GM12878 (cell line): ENCODE measurements around the gene IQCK. TPM values are rescaled to one million over a fixed set of nuclear protein-coding genes. Genes with fewer than 3 reads are reported as not detected.
A peak's percentile ranks its signal among the peaks of the same experiment; 100 is the strongest.

Experiments used
- ATAC-seq: fragments of 200-7000 bp; cut with Tn5 transposase; 3 replicates; pipeline ENCODE4 v1.9.1; 2020; ENCODE audit warnings: mild to moderate bottlenecking, moderate library complexity
- BruUV-seq: library from RNA; stranded (reverse); fragments of 400-500 nt; replicated peaks from 2 replicates; lab custom pipeline; 2021; lab: Mats Ljungman, UMichigan
- CTCF ChIA-PET: fragments of 300-600 bp; sonication (Branson Sonifier 250); formaldehyde crosslinking; extraction: SDS; loops from one replicate; lab custom pipeline; 2021; ENCODE audit warnings: inconsistent platforms; lab: Yijun Ruan, JAX
- POLR2A ChIA-PET: fragments of 350-600 bp; formaldehyde crosslinking; extraction: SDS; loops from one replicate; lab custom pipeline; 2021; ENCODE audit warnings: inconsistent platforms; lab: Charles Lee
- RAD21 ChIA-PET: fragments of 300-600 bp; sonication (Branson Sonifier 250); formaldehyde crosslinking; loops from one replicate; lab custom pipeline; 2023; ENCODE audit warnings: antibody characterized with exemption; ENCODE audit not compliant: unreplicated experiment; lab: Charles Lee
- SMC1A ChIA-PET: fragments of 300-600 bp; sonication (Branson Sonifier 250); formaldehyde crosslinking; loops from one replicate; lab custom pipeline; 2023; ENCODE audit not compliant: unreplicated experiment, uncharacterized antibody; lab: Charles Lee
- DNase-seq: peaks from one replicate; pipeline ENCODE4 v3.0.0-alpha.2; 2011; ENCODE audit warnings: low read depth, low spot score
- FAIRE-seq: peaks from 3 replicates; lab custom pipeline; 2011; peaks lifted over from hg19 to GRCh38; lab: Jason Lieb, UNC
- H2AFZ ChIP-seq: 2 replicates; pipeline ENCODE4 v1.6.0; 2011; ENCODE audit warnings: low read depth, low read length, control low read depth; ENCODE audit not compliant: control insufficient read depth
- H3K27ac ChIP-seq: 2 replicates; pipeline ENCODE4 v1.5.1; 2011; ENCODE audit warnings: control low read depth; ENCODE audit not compliant: control insufficient read depth, insufficient read depth
- H3K27me3 ChIP-seq, 2 experiments: replicated peaks in 1 of 2; 2 replicates each; pipeline versions ENCODE4 v1.6.0 to v1.6.1; 2011; ENCODE audit warnings: low read length in 1 of 2; ENCODE audit not compliant: control insufficient read depth in 2 of 2, insufficient read depth in 2 of 2
- H3K36me3 ChIP-seq, 2 experiments: 2 replicates each; pipeline ENCODE4 v1.5.1; 2011; ENCODE audit warnings: low read length in 1 of 2; ENCODE audit not compliant: control insufficient read depth in 2 of 2, insufficient read depth in 2 of 2
- H3K4me1 ChIP-seq: 2 replicates; pipeline ENCODE4 v1.6.1; 2011; ENCODE audit warnings: mild to moderate bottlenecking, low read length, moderate library complexity, mixed read lengths; ENCODE audit not compliant: control insufficient read depth, insufficient read depth
- H3K4me2 ChIP-seq: 2 replicates; pipeline ENCODE4 v1.6.0; 2011; ENCODE audit warnings: control low read depth; ENCODE audit not compliant: control insufficient read depth, insufficient read depth
- H3K4me3 ChIP-seq: fragments of 200-600 bp; sonication (generic); 2 replicates; pipeline ENCODE4 v1.5.1; 2016
- H3K79me2 ChIP-seq: 2 replicates; pipeline ENCODE4 v1.6.0; 2011; ENCODE audit warnings: low read length; ENCODE audit not compliant: control insufficient read depth, insufficient read depth
- H3K9ac ChIP-seq: 2 replicates; pipeline ENCODE4 v1.8.0; 2011; ENCODE audit warnings: low read length, control low read depth, mixed read lengths; ENCODE audit not compliant: control insufficient read depth, insufficient read depth
- H3K9me3 ChIP-seq: replicated peaks from 3 replicates; pipeline ENCODE4 v1.5.1; 2011; ENCODE audit warnings: mild to moderate bottlenecking, low read length; ENCODE audit not compliant: control insufficient read depth, insufficient read depth
- H4K20me1 ChIP-seq: 2 replicates; pipeline ENCODE4 v1.6.0; 2011; ENCODE audit not compliant: control insufficient read depth, insufficient read depth
- NBN ChIP-seq: fragments of 450-650 bp; IDR thresholded peaks from 2 replicates; pipeline ENCODE4 v1.6.1; 2016
- POLR2A ChIP-seq: IDR thresholded peaks from 2 replicates; pipeline ENCODE4 v1.6.1; 2011; ENCODE audit warnings: low read depth, mild to moderate bottlenecking, low read length
- SMAD5 ChIP-seq: IDR thresholded peaks from 2 replicates; pipeline ENCODE4 v1.6.1; 2016; ENCODE audit warnings: antibody characterized with exemption, low read depth
- TAF1 ChIP-seq: IDR thresholded peaks from 2 replicates; pipeline ENCODE4 v1.6.1; 2011; ENCODE audit warnings: mild to moderate bottlenecking, low read depth, low read length, borderline replicate concordance
- WGBS: methylation state at CpG from one replicate; pipeline ENCODE4 v1.1.6; 2016; ENCODE audit warnings: low lambda C conversion rate; ENCODE audit not compliant: insufficient replicate concordance, insufficient coverage; ENCODE audit errors: missing lambda C conversion rate; 5-methylcytosine and 5-hydroxymethylcytosine counted together
- in situ Hi-C: fragments of 300-500 bp; cut with MboI; formaldehyde crosslinking; loops from 9 replicates; pipeline ENCODE4 v1.14.3; 2018; ENCODE audit warnings: mixed read lengths
- intact Hi-C: fragments of 100-400 bp; cut with micrococcal nuclease; formaldehyde crosslinking; loops from one replicate; pipeline ENCODE4 v1.14.2; 2022; ENCODE audit not compliant: unreplicated experiment
- polyA plus RNA-seq, 11 experiments: library from polyadenylated mRNA; depleted of rRNA in 4 of 11; unstranded in 6 of 11; stranded (reverse) in 5 of 11; fragments of >200 nt; fragmentation: Nextera tagmentation in 4 of 11; fragmentation: Illumina TruSeq in 1 of 11; extraction: Ambion mirVana in 4 of 11; extraction: Trizol in 1 of 11; gene quantifications; 1 replicate in 1 of 11; 2 replicates in 10 of 11; pipeline versions ENCODE4 v1.2.1 to v1.2.3, GENCODE V29; 2011 to 2016; ENCODE audit warnings: inconsistent platforms in 2 of 11, missing spikeins in 2 of 11, low read depth in 1 of 11
- total RNA-seq, 4 experiments: library from RNA; depleted of rRNA in 3 of 4; stranded (reverse); fragments of >200 nt in 3 of 4; fragmentation: Illumina TruSeq in 1 of 4; extraction: Trizol in 1 of 4; gene quantifications; 2 replicates each; pipeline versions ENCODE4 v1.2.1 to v1.2.3, GENCODE V29; 2013 to 2021
- TF ChIP-seq, protein P1 (sequence below): fragments of 450-650 bp; IDR thresholded peaks from 2 replicates; pipeline ENCODE4 v1.6.1; 2018; ENCODE audit warnings: borderline replicate concordance, mild to moderate bottlenecking; ENCODE audit not compliant: partially characterized antibody

The IQCK gene
- total and polyA plus RNA-seq, 10 of the 15 experiments (the other 5 are each of a cell fraction or from before 2014, with no cell fraction given): 1.0 to 4.2 (median 2.4) TPM

DNA sequence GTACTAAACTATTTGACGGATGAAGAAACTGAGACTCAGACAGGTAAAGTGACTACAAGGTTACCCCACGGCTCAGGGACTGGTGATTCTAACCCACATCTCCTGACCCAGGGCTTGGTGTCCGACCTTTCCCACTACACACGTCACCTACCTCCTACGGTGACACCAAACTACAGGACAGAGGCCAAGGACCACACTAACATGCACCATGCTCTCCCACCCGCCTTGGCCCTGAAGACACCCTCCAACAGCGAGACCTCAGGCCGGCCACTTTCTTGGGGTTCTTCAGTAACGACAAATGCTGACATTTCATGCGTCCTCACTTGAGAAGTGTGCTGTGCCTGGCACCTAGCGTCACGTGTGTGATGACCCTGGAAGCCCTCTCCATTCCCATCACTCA is 6.4 kb upstream of the IQCK start:
- intact Hi-C loops (no loop called here), in situ Hi-C loops (no loop called here)
- DNase-seq: no peak
- ChIA-PET CTCF (interaction anchor here (0.7 kb wide), 1 partner anchor 209 kb away, joined by 3 read pairs; no protein-coding TSS in a partner anchor), RAD21 (no interaction called here), SMC1A (no interaction called here), POLR2A (no interaction called here)
- Histone ChIP-seq H3K9me3 (no peaks in the 10 kb centered on the region), H3K4me2 (no peak overlapping the region), H3K4me1 (no peaks in the 10 kb centered on the region), H3K4me3 (no peak overlapping the region), H3K36me3 (peaks cover 3 to 9% of the 10 kb centered on the region in 2 experiments; a peak in 3 of 4 replicates), H3K79me2 (peaks cover 12% of the 10 kb centered on the region), H3K9ac (no peak overlapping the region), H3K27me3 (no peaks in the 10 kb centered on the region), H2AFZ (no peak overlapping the region), H3K27ac (no peak overlapping the region), H4K20me1 (no peaks in the 10 kb centered on the region)
- TF ChIP-seq SMAD5: no peak
- TF ChIP-seq TAF1: no peak
- TF ChIP-seq, protein P1, sequence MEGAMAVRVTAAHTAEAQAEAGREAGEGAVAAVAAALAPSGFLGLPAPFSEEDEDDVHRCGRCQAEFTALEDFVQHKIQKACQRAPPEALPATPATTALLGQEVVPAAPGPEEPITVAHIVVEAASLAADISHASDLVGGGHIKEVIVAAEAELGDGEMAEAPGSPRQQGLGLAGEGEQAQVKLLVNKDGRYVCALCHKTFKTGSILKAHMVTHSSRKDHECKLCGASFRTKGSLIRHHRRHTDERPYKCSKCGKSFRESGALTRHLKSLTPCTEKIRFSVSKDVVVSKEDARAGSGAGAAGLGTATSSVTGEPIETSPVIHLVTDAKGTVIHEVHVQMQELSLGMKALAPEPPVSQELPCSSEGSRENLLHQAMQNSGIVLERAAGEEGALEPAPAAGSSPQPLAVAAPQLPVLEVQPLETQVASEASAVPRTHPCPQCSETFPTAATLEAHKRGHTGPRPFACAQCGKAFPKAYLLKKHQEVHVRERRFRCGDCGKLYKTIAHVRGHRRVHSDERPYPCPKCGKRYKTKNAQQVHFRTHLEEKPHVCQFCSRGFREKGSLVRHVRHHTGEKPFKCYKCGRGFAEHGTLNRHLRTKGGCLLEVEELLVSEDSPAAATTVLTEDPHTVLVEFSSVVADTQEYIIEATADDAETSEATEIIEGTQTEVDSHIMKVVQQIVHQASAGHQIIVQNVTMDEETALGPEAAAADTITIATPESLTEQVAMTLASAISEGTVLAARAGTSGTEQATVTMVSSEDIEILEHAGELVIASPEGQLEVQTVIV: no peak
- peak; percentile 43; the same call in 1 of the 2 replicates for TF ChIP-seq POLR2A
- no peak for TF ChIP-seq NBN
- no TSS peak for BruUV-seq
- FAIRE-seq: no peak
- WGBS: 90% methylated on average over 12 of the region's 12 CpGs
- ATAC-seq: no peak
